ENCODE data around the gene GCHFR.

GCHFR gene

DNA sequence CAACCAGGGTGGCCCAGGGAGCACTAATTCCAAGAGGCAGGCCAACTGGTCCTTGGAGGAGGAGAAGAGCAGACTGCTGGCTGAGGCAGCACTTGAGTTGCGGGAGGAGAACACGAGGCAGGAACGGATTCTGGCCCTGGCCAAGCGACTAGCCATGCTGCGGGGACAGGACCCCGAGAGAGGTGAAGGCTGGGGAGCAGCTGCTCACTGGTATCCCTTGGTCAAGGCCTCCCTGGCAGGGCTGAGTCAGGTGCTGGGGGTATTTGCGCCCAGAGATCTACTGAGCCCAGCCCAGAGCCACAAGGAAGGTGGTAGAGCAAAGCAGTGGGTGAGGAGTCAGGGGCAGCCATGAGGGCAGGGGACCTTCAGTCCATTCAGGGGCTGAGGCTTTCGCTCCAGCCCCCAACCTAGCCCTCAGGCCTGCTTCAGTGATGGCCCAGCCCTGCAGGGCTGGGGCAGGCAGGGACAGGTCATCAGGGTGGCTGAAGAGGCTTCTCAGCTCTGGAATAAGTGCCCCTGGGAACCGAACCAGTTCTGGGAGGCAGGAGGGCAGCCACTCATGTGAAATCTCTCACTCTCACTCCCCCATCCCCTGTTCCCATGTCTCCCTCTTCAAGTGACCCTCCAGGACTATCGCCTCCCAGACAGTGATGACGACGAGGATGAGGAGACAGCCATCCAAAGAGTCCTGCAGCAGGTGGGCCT lies 49.0 kb downstream of the GCHFR start:
- DNase-seq (ENCODE audit: low spot score) = no peak

DNA sequence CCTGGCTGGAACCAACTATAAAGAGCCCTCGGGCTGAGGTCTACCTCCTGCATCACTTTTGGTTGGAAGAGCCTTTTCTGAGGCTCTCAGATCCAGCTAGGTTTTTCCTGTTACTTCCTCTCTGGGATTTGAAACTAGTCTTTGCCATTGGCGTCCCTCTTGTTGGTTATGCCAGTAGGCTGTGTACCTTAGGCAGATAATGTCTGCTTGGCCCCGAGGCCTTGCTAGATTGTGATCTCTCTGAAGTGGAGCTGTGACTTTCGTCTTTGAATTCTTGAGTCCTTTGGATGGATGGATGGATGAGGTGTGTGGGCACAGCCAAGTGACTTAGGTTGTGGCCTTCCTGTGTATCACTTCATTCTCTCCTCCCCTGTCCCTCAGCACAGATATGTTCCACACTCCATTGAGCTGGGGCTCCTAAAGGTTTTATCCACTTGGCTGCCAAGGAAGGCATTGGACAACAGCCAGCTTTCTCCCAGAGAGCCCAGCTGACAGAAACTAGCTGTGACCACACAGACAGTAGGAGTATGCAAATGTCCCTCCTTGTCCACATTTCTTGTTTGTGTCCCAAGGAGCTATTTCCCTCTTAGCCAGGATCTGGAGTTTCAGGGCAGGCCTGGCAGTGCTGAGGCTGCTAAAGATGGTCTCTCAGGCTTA lies 51.3 kb downstream of the GCHFR start:
- DNase-seq (ENCODE audit: low spot score) = peak; percentile 37

Data from Ammon's horn (tissue), 1 donor.